Stimulated activated CD8-positive, alpha-beta memory T cell treated with anti-CD3 and anti-CD28 coated beads, Interleukin-7, amount 100 ng/mL, for 4 hours (primary cell): ENCODE measurements around the gene DPH2.
A peak's percentile ranks its signal among the peaks of the same experiment; 100 is the strongest.

Source experiments
- DNase-seq, 2 donors: peaks; one replicate each; pipeline ENCODE4 v3.0.0-alpha.2; 2020; ENCODE audit warnings: low read depth in 2 of 2

DPH2 gene

DNA sequence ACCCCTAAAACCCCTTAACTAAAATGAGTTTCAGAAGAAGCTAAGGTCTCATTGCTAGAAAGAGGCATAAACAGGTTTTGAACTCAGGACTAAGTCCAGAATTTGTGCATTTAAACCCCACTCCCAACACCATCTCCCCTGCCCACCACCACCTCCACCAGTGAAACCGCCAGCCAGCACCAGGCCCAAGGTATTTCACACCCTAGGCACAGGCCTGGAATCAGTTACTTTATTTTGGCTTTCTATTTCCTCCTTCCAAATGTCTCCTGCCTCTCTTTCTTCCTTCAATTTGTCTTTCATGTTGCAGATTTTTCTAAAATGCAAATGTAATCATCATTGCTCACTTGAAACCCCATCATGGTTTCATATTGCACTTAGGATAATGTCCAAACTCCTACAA is 24.9 kb upstream of the DPH2 start:
- DNase-seq = no peak

DNA sequence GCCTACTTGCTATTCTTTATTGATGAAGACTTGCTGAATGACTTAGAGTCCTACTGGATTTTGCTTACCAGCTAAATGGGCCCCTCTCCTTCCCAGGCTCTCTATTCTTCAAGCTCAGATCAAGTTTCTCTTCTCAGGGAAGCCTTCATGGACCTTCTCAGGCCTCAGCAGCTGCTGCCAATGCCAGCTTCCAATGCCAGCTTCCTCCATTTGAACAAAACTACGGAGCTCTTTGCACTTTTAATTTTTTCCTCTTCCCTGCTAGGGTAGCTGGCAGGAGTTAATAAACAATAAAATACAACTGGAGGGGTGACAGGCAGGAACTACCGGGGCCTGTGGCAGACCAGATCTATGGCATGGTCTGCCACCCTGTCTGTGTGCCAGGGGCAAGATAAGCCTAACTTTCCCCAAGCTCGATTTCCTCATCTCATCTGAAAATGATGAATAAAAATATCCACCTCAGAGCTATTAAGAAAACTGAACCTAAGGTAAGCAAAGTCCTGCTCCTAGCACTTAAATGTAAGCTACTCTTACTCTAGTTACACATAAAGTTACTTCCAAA is 24.1 kb upstream of the DPH2 start:
- DNase-seq = no peak

DNA sequence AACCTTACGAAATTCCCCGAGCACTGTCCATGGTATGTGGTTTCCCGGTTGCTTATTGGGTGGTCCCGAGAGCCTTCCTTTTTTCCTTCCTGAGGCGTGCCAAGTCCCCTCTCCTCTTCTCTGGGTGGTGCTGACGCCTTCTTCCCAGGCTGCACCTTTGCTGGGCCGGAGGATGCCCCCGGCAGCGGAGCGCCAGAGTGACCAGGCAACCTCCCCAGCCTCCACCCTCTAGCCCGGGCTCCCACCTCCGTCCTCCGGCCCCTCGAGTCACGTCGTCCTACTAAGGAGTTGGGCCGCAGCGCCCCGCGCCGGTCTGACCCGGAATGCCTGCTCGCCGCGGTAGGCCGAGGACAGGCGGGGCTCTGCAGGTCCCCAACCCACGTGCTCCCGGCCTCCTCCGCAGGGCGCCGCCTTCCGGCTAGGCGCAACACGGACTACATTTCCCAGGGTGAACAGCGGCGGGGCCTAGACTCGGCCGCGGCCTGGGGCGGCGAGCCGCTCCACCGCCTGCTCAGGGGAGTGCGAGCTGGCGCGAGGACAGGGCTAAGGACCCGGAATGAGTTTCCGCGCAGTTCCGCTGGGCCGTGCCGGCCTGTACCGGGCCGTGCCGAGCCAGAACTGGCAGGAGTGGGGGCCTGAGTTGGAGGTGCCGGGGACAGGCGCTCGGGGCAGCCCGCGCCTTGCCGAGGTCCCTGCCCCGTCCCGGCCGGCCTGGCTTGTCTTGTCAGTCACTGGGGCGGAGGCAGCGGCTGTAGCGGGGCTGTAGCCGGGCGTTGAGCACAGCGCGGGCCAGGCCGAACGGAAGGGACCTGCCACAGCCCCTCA is 23.4 kb upstream of the DPH2 start, which contains the start of gene IPO13:
IPO13 (plus strand) TSS at position 715 of the 825 bp plus-strand sequence. CDS start 651 bp downstream, outside the sequence.
- peak; percentile 87 to 94 for DNase-seq

DNA sequence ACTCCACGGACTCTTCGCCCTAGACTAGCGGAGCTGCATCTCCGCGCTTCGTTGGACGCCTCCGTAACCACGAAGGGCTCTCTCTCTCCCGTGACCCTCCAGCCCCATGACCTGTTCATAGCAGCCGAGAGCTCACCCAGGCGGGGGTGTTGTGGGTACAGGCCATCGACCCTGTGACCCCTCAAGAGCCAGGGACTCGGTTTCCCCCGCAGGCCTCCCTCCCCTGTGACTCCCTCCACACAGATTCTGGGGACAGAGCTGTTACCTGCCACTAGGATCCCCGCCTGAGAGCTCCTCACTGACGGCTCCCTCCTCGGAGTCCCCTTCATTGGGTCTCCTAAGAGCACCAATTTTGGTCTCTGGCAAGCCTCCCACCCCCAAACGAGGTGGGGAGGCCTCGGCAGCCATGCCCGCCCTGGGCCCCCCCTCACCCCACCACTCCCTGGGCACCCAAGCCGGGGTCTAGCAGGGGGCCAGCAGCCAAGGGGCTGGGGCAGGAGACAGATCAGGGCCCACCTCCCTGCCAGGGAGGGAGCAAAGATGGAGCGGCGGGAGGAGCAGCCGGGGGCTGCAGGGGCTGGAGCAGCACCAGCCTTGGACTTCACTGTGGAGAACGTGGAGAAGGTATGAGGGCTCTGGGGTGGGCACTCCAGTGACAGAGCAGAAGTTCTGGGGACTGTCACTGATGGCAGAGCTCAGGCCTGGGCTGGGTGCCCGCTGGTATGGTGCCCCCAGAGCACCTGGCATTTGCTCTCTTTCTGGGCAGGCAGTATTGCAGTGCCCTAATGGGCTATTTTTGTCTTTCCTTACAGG is 22.5 kb upstream of the DPH2 start:
- no peak for DNase-seq

DNA sequence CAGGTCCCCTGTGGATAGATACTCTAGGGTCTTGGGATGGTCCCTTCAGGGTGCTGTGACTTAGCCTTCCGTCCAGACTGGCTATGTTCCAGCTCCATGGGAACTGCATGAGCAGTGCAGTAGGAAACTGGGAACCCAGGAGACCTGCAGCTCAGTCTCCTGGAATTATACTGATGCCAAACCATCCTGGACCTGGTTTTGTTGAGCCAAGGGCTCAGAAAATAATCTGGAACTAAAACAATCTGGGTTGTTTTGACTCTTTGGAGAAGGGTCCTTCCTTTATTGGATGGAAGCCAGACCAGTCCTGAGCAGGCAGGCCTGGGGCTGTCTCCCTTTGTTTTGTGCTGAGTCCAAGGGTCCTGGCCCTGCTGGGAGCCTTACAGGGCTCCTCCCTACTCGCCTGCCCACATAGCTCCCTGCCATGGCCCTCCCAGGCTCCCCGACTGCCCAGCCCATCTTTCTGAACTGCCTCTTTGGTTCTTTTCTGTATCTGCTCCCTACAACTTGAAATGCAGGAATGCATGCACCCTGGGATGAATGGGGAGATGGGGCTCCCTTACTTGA is 21.9 kb upstream of the DPH2 start:
- DNase-seq = no peak

DNA sequence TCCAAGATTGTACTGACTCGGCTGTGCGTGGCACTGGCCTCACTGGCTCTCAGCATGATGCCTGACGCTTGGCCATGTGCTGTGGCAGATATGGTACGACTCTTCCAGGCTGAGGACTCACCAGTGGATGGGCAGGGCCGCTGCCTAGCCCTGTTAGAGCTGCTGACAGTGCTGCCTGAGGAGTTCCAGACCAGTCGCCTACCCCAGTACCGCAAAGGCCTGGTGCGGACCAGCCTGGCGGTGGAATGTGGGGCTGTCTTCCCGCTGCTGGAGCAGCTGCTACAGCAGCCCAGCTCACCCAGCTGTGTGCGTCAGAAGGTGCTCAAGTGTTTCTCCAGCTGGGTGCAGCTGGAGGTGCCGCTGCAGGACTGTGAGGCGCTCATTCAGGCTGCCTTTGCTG is 20.1 kb upstream of the DPH2 start:
- no peak for DNase-seq

DNA sequence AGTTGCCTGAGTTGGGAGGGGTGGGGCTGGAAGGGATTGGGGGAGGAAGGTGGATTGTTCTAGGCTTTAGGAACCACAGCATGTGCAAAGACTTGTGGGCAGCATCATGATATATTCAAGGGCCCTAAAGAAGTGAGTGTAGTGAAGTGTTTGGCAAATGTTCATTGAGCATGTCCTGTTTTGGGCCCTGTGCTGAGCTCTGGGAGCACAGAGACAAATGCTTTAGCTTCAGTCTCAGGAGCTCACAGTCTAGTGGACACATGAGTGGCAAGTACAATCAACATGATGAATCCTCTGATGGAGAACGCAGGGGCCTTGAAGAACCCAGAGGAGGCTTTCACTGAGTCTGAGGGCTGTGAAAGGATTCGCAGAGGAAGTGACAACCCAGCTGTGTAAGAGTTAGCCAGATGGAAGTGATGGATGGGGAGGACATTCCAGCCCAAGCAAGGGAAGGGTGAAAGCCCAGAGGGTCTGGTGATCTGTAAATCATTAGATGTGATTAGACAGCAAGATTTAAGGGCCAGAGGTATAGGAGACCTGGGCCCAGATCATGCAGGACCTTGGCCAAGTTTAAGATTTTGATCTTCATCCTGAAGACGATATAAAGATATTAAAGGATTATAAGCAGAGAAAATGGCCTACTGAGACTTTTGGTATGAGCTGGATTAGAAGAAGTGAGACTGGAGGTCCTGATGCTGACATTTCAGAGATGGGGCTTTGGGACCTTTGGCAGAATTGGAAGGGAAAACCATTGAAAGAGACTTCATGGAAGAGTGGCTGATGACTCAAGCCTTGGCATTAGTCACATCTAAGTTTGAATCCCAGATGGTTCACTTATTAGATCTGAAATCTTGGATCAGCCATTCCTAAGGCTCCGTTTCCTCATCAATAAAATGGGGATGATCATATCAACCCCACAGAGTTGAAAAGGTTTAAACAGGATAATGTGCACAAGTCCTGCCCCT is 18.5 kb upstream of the DPH2 start:
- no peak for DNase-seq

DNA sequence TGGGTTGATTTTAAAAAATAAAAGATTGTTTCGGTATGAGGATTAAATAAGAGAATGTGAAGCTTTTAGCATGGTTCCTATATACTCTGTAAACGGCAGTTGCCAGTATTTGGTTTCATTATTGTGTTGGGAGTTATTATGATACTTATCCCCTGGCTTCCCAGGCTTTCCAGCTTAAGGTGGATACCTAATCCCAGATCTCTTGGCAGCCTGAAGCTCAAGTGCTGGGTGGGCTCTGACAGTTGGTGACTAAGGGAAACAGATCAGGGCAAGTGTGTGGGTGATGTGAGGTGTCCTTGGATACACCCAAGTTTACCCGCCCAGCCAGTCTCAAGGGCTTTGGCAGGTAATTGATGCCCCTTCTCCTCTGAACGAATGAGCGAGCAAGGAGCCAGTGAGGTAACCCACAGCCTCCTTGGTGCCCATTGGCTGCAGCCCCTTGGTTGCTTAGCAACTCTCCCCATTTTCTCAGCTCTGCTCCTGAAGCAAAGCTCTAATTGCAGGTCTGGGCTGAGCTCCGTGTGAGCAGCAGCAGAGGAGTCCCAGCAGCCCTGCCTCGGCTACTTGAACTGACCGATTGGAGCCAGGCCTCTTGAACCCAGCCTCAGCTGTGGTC is 17.0 kb upstream of the DPH2 start:
- no peak for DNase-seq

DNA sequence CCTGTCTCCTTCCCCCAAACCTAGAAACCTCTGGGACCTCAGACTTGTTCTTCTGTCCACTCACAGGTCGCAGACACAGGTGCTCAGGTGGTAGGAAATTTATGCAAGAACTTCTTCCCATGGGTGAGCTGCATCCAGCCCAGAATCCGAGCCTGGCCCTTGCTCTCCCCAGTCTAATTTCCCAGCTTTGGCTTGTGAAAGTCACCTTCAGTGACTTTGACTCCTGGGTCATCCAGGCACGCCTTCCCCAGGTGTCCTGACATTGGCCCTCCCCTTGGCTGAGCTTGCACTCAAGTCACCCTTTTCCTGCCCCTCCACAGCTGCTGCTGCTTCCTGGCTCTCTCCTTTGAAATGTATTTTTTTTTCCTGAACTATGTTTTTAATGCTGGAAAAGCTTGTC is 16.4 kb upstream of the DPH2 start:
- no peak for DNase-seq

DNA sequence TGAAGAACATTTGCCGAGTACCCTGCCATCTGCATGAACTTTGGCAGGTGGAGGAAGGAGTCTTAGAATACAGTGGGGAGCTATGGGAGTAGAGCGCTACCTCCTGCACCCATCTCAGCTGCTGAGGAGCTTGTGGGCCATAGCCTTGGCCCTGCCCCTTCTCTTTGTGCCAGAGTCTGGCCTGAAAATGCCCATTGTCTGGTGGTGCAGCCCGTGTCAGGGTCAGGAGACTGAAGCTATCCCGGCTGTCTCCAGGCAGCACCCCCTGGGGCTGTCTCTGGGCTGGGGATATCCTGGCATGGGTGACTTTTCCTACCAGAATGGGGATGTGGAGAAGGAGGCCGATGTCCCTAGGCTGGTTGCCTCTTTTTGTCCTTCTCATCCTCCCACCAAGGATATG is 15.8 kb upstream of the DPH2 start:
- no peak for DNase-seq

DNA sequence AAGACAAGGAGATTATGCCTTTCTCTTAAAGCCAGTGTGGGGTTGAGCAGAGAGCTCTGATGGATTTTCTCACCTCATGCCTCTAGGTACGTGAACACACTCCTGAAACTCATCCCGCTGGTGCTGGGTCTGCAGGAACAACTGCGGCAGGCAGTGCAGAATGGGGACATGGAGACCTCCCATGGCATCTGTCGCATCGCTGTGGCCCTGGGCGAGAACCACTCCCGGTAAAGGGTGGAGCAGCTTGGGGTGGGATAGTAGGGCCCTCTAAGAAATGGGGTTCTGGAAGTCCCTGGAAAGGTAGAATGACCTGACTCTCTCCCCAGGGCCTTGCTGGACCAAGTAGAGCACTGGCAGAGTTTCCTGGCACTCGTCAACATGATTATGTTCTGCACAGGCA is 13.6 kb upstream of the DPH2 start:
- DNase-seq = no peak

DNA sequence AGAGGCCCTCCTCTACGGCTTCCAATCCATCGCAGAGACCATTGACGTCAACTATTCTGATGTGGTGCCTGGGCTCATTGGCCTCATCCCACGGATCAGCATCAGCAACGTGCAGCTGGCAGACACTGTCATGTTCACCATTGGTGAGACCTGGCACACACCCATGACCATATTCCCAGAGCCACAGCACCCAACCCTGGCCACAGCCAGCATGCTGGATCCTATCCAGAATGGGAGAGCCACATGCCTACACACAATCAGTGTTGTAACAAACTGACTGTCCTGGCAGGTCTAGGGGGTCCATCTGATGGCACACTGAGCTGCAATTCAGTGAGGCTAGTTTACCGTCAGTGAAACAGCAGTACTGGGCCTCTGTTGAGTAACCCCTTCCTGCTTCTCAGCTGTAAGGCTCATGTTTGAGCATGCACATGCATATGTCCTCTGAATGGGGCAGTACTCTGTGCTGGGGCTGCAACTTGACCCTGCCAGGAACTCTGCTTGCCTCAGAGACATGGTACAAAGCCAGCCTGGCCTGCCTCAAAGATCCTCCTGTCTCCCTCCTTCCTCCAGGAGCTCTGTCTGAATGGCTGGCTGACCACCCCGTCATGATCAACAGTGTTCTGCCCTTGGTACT is 12.3 kb upstream of the DPH2 start:
- DNase-seq = no peak

DNA sequence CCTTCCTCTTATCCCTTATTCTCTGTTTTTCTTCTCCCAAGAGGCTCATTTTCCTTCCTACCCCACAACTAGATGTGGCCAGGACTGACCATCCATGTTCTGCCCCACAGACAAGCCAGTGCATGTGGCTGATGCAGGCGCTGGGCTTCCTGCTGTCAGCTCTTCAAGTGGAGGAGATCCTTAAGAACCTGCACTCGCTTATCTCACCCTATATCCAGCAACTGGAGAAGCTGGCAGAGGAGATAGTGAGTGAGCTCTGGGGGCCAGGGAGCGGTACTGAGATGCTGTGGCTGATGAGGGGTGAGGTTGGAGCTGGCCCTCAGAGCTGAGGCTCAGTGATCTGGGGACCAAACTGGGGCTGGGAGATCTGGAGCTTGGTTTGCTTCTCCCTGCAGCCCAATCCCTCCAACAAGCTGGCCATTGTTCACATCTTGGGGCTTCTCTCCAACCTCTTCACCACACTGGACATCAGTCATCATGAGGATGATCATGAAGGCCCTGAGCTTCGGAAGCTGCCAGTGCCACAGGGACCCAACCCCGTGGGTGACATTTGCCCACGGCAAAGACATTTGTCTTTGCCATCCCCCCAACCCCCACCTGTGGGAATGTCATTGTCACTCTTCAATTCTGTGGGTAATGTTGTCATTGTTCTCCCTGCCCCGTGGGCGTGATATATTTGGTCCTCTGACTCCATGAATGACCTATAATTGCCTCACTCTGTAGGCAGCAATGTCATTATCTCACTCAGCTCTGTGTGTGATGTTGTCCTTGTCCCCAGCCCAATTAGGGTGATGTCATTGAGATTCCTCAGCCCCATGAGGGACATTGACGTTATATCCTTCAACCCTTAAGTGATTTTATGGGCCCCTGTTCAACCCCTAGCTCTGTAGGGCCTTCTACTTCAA is 11.2 kb upstream of the DPH2 start:
- no peak for DNase-seq

DNA sequence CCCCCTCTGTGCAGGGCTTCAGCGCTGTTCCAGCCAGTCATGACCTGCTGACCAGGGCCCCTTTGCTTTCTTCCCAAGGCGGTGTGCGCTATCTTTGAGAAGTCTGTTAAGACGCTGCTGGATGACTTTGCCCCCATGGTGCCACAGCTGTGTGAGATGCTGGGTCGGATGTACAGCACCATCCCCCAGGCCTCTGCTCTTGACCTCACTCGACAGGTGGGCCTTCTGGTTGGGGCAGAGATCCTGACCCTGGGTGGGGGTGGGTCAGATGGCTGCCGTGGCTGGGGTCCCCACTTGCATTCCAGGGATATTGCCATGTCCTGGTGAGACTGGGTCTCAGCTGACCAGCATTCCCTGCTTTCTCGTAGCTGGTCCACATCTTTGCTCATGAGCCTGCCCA is 9.0 kb upstream of the DPH2 start:
- no peak for DNase-seq

DNA sequence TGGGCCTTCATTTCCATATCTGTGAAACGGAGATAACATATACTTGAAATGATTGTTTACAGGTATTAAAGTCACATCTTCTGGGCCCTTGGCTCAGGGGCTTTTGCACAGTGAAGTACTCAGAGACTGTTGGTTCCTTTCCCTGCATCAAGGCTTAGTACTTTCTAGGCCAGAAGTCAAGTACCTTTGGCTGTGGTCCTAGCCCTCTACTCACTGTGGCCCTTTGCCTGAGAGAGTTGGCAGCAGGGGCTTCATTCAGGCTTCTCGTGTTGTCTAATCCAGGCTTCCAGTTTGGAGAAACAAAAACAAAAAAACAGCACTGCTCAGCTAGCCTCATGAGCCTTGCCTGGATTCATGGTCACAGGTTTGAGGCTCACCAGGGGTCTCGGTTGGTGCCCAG is 8.1 kb upstream of the DPH2 start:
- DNase-seq = no peak

DNA sequence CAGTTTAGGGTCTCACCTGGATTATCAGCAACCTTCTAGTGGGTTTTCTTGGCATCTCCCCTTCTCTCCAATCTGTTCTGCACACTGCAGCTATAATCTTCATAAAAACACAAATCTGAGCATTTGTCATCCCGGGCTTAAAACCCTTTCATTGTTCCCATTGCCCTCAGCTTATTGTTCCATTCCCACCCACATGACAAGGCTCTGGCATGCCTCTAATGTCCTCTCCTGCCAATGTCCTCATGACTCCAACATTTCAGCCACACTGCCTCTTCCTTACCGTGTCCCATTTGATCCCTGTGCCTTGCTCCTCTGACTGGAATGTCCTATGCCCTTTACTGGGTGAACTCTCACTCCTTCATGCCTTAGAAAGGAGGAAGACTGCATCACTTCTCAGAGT is 7.5 kb upstream of the DPH2 start:
- DNase-seq = no peak

DNA sequence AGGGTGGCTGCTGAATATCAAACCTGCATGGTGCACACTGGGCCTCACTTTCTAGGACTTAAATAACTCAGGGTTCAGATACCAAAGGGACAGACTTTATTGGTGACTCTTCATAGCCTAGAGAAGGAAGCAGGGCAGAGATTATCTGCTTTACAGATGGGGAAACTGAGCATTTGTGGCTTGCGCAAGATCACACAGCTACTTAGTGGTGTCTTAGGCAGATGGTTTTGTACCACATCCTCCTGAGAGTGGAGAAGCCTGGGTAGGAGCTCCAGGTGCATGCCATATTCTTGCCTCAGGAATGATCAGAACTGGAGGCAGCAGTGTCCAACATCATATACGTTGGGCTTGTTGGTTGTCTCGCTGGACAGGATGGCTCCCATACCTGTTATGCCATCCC is 6.8 kb upstream of the DPH2 start:
- no peak for DNase-seq

DNA sequence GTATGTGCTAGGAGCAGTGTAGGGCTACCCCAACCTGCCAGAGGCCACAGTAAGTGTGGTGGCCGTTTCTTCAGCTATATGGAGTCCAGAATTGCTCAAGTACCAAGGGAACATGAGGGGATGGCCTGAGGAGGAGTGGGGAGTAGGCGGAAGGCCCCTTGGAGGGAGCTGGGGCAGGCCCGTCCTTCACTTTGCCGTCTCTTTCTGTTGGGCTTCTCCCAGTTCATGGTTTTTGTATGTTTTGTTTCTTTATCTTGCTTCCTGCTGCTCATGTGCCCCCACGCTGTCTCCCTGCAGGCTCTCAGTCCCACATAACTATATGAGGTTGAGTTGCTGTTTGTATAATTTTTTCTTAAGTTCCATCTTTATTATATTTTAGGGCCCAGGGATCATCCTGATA is 5.9 kb upstream of the DPH2 start:
- no peak for DNase-seq

DNA sequence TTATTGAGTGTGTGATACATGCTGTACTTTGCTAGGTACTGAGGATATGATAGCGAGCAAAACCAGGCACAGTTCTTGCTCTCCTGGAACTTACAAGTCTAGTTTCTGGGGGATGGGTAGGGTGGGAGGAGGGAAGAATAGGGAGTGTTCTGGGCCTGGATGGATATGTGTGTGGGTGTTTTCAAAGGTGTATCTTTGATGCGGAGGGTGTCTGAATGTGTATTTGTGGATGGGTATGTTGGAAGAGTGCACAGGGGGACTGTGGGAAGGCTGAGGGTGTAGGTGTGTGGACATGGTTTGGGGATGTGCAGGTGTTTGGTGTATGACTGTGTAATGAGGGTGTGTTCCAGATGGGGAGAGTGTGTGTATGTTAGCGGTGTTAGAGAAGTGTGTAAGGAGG is 4.5 kb upstream of the DPH2 start:
- no peak for DNase-seq
